Activated T-helper 1 cell treated with anti-CD3 and anti-CD28 coated beads, Interleukin-12 subunit alpha, Interleukin-12 subunit beta, Interleukin-2, Interleukin-4 antibody, amounts not matched to agents 30 ng/mL and 10 ng/mL and 1 ng/mL, durations not matched to agents 14 hours and 24 hours and 36 hours (primary cell): ENCODE measurements around the gene HOXC4. TPM values are rescaled to one million over a fixed set of nuclear protein-coding genes. Genes with fewer than 3 reads are reported as not detected.
"Not testable (repeated sequence)": the region's sequence is repeated elsewhere in the genome, so short reads cannot be mapped to it uniquely, and the experiment has no call there.

Source experiments
- DNase-seq: peaks from one replicate; pipeline ENCODE4 v3.0.0; 2021; ENCODE audit warnings: low spot score
- H3K27ac Mint-ChIP-seq: one replicate; pipeline ENCODE4 v1.8.0; 2021; ENCODE audit warnings: mild to moderate bottlenecking, mixed read lengths
- H3K27me3 Mint-ChIP-seq: one replicate; pipeline ENCODE4 v1.8.0; 2022; ENCODE audit warnings: mild to moderate bottlenecking, moderate library complexity, mixed read lengths; ENCODE audit not compliant: insufficient read depth
- H3K36me3 Mint-ChIP-seq: one replicate; pipeline ENCODE4 v1.8.0; 2021; ENCODE audit warnings: low read depth, mixed read lengths
- H3K4me1 Mint-ChIP-seq: one replicate; pipeline ENCODE4 v1.8.0; 2021; ENCODE audit warnings: low read depth, mixed read lengths
- H3K4me3 Mint-ChIP-seq: one replicate; pipeline ENCODE4 v1.8.0; 2021; ENCODE audit warnings: mild to moderate bottlenecking, moderate library complexity, mixed read lengths
- H3K9me3 Mint-ChIP-seq: one replicate; pipeline ENCODE4 v1.8.0; 2021; ENCODE audit warnings: mixed read lengths
- intact Hi-C: fragments of 100-400 bp; cut with micrococcal nuclease; formaldehyde crosslinking; loops from one replicate; pipeline ENCODE4 v1.15.1; 2024
- total RNA-seq: library from RNA; stranded (reverse); gene quantifications from 2 replicates; pipeline ENCODE4 v1.2.3, GENCODE V29; 2022

HOXC4 gene
- total RNA-seq, 1 donor from 2014 or later: not detected

DNA sequence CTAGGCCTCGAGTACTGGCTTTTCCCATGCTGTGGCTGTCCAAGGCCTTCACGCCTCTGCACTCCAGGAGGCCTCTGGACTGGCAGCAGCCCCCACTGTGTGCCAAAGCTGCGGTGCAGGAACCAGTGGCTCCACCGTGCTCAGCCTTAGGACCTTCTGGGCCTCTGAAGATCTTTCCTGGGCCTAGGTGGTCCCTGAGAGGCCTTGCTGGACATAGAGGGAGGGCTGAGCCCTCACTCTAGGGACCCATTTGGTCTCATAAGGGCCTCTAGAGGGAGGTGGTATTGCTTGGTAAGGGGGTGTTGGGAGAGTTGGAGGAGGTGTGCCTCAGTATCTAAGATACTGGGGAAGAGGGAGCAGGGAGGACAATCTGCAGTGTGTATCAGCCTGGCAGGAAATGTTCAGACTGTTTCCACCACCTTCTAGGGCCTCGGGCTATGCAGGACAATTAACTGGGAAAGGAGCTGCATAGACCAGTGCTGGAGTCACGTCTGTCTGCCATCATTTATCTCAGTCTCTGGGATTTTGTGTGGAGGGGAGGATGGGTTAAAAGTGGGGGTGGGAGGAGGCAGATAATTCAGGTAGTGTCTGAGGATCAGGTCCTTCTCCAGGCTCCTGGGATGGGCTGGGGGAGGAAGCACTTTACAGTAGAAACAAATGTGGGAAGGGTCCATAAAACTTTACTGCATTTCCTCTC is 17.9 kb upstream of the HOXC4 start:
- Mint-ChIP-seq H3K27ac (no peak overlapping the region), H3K4me3 (no peak overlapping the region), H3K4me1 (peaks cover 15% of the 10 kb centered on the region), H3K9me3 (no peaks in the 10 kb centered on the region), H3K27me3 (peaks cover 82% of the 10 kb centered on the region), H3K36me3 (no peaks in the 10 kb centered on the region)
- intact Hi-C loops: no loop called here
- DNase-seq: no peak

GRCh38 chr12:54036620-54037359 is 16.8 kb upstream of the HOXC4 start:
- no peak for DNase-seq
- no peaks in the 10 kb centered on the region for H3K36me3 Mint-ChIP-seq
- peaks cover 15% of the 10 kb centered on the region for H3K4me1 Mint-ChIP-seq
- H3K9me3 Mint-ChIP-seq: no peaks in the 10 kb centered on the region
- no peak overlapping the region for H3K4me3 Mint-ChIP-seq
- H3K27ac Mint-ChIP-seq: no peak overlapping the region
- intact Hi-C loops: no loop called here
- peaks cover 75% of the 10 kb centered on the region for H3K27me3 Mint-ChIP-seq

DNA sequence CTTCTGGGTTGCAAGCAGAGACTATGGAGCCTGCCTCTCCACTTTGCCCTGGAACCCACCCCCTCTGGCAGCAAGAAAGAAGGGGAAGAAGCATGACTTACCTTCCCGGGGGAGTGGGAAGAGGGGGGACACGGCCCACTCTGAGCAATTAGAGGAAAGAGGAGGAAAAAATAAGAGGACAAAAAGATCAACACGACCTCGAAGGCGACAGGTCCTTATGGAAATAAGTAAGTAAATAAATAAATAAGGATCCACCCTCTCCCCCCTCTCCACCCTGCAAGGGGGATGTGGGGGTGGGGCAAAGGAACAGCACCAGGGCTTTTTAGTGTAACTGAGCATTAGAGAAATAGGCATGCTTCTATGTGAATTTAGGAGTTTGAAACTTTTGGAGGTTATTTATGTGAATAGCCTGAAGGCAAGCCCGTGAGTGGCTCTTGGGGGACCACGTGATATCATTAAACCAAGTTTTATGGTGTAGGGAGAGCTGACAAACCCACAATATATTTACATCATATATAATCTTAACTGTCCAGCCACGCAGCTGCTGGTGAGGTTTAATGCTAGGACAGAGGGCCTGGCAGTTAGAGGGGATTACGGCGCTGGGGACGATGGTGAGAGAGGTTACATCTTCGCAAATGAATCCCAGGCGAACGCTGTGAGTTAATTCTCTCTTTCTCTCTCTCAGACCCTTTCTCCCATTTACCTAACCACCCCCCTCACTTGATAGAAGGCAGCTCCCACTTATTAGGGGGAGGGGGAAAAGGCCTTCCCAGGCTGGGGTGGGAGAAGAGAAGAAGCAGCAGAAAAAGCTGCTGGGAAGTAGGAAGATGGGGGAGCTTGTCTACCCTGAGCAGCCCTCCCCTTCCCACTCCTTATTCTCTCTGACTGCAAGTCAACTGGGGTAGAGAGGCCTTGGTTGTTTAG is 16.0 kb upstream of the HOXC4 start:
- Mint-ChIP-seq H3K4me3 (no peak overlapping the region), H3K9me3 (no peaks in the 10 kb centered on the region), H3K4me1 (peaks cover 8% of the 10 kb centered on the region), H3K36me3 (no peaks in the 10 kb centered on the region), H3K27me3 (peaks cover 75% of the 10 kb centered on the region), H3K27ac (no peak overlapping the region)
- intact Hi-C loops: no loop called here
- DNase-seq: no peak

DNA sequence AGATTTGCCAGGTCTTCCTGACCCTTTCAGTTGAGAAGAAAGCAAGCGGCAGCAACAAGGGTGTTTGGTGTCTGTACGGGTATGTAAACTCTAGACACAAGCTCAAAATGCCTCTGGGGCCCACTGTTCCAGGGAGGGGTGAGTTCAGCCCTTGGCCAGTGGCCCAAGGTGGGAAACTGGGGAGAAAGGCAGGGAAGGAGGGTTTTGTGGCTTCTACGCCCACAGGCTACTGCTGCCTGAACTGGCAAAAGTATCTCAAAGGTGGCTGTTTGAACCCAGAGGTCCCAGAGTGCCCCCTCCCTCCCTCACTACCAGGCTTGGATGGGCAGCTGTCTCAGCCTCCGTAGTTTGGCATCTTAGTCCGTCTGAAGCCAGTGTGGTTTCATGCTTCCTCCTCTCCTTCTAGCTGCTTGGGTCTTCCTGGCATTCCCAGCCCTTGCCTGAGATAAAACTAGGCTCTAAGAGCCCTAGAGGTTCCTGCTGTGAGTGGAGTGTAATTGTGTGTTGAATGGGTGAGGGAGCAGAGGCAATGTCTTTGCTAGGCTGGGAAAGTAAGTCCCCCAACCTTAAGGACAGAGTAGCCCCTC is 15.3 kb upstream of the HOXC4 start:
- H3K9me3 Mint-ChIP-seq: no peaks in the 10 kb centered on the region
- intact Hi-C loops: no loop called here
- H3K36me3 Mint-ChIP-seq: no peaks in the 10 kb centered on the region

GRCh38 chr12:54038871-54039414 is 14.7 kb upstream of the HOXC4 start:
- Mint-ChIP-seq H3K4me1 (peaks cover 5% of the 10 kb centered on the region), H3K27me3 (peaks cover 72% of the 10 kb centered on the region), H3K9me3 (no peaks in the 10 kb centered on the region), H3K4me3 (no peak overlapping the region), H3K27ac (no peak overlapping the region), H3K36me3 (no peaks in the 10 kb centered on the region)
- DNase-seq: no peak
- intact Hi-C loops: no loop called here

More for the DNA sequence above, 15.3 kb upstream of the HOXC4 start:
- no peak overlapping the region for H3K4me3 Mint-ChIP-seq
- peaks cover 70% of the 10 kb centered on the region for H3K27me3 Mint-ChIP-seq
- H3K27ac Mint-ChIP-seq: no peak overlapping the region
- peaks cover 3% of the 10 kb centered on the region for H3K4me1 Mint-ChIP-seq
- DNase-seq: no peak

DNA sequence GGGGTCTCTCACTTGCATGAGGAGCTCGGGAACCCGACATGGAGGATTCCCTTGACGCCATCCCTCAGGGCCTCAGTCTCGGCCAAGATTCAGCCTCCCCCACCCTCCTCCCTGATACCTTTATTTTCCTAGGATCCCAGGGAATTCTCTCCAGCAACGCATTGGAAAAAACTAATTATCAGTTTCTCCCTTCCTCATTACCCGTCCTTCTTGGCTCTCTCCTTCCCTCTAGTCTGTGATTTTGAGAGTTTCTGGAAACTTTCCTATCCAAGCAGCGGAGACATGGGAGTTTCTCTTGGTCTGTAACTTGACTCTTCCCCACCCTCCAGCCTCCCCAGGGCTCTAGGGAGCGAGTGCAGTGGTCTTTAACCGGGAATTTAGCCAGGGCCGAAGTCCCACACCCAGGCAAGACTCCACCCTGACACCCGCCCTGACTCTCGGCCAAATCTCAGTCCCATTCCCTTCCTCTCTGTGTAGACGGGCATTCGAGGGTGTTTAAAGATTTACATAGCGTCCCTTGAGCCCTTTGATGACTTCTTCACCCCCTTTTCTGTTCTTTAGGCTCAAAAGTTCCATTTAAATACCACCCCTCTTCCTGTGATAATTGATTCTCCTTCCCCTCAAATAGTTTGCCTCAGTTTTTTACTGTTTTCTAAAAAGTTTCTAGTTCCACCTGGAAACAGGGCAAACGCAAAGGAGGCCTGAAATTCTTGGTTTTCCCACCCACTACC is 14.1 kb upstream of the HOXC4 start:
- H3K9me3 Mint-ChIP-seq: no peaks in the 10 kb centered on the region
- no peaks in the 10 kb centered on the region for H3K36me3 Mint-ChIP-seq
- DNase-seq: no peak
- no peak overlapping the region for H3K27ac Mint-ChIP-seq
- peaks cover 7% of the 10 kb centered on the region for H3K4me1 Mint-ChIP-seq
- intact Hi-C loops: no loop called here
- H3K27me3 Mint-ChIP-seq: peaks cover 71% of the 10 kb centered on the region
- H3K4me3 Mint-ChIP-seq: no peak overlapping the region

DNA sequence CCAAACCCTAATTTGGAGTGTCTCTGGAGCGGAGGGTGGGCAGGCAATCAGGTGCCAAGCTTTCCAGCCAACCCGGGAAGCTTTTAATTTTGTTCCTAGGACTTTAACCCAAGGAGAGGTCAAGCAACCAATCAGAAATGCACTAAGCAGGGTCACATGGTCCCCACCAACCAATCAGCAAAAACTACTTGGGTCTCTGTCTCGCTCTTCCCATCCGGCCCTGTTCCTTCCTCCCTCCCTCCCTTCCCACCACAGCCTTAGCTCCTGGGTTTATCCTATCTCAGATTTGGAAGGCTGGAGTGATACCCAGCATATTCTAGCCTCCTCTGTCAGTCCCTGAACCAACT is 13.5 kb upstream of the HOXC4 start:
- DNase-seq: no peak
- Mint-ChIP-seq H3K9me3 (no peaks in the 10 kb centered on the region), H3K4me3 (no peak overlapping the region), H3K27ac (no peak overlapping the region), H3K4me1 (peaks cover 7% of the 10 kb centered on the region), H3K36me3 (no peaks in the 10 kb centered on the region), H3K27me3 (peaks cover 72% of the 10 kb centered on the region)
- intact Hi-C loops: no loop called here

- intact Hi-C loops: no loop called here
These were observed 13.0 kb upstream of the HOXC4 start for GRCh38 chr12:54040648-54041047.

DNA sequence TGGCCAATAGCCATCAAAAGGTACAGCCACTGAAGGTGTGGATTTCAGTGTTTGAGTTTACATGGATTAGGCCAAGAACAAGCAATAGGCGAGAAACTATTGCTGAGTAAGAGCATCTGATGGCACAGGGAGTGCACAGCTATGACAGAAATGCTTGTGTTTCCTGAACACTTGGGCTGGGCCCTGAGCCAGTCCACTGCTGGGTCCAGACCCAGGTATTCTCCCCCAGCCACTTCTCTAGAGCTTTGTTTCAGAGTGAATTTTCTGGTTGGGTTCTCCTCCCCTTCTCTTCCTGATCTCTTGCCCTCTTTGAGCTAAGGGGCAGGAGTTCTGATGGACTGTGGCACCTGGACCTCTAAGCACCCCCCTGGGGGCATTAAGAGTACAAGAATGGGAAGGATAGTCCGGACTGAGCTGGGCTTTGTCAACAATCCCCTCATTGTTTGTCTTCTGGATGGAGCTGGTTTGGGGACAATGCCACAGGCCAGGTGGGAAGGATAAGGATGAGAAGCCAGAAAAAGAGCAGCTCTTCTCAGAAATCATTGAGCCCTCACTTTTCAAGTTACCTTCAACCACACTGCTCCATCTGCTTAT is 12.4 kb upstream of the HOXC4 start:
- no peak for DNase-seq
- H3K4me1 Mint-ChIP-seq: peaks cover 7% of the 10 kb centered on the region
- no peaks in the 10 kb centered on the region for H3K36me3 Mint-ChIP-seq
- no peaks in the 10 kb centered on the region for H3K9me3 Mint-ChIP-seq
- intact Hi-C loops: no loop called here
- no peak overlapping the region for H3K27ac Mint-ChIP-seq
- peaks cover 74% of the 10 kb centered on the region for H3K27me3 Mint-ChIP-seq
- no peak overlapping the region for H3K4me3 Mint-ChIP-seq

More at GRCh38 chr12:54040648-54041047, 13.0 kb upstream of the HOXC4 start:
- Mint-ChIP-seq H3K4me1 (peaks cover 7% of the 10 kb centered on the region), H3K9me3 (no peaks in the 10 kb centered on the region), H3K4me3 (no peak overlapping the region), H3K27ac (no peak overlapping the region), H3K36me3 (no peaks in the 10 kb centered on the region), H3K27me3 (peaks cover 75% of the 10 kb centered on the region)
- no peak for DNase-seq

GRCh38 chr12:54042033-54042432 is 11.6 kb upstream of the HOXC4 start:
- H3K9me3 Mint-ChIP-seq, intact Hi-C loops, H3K4me3 Mint-ChIP-seq, H3K4me1 Mint-ChIP-seq, H3K27ac Mint-ChIP-seq, H3K36me3 Mint-ChIP-seq, DNase-seq: not testable (repeated sequence)
- peaks cover 74% of the 10 kb centered on the region for H3K27me3 Mint-ChIP-seq

DNA sequence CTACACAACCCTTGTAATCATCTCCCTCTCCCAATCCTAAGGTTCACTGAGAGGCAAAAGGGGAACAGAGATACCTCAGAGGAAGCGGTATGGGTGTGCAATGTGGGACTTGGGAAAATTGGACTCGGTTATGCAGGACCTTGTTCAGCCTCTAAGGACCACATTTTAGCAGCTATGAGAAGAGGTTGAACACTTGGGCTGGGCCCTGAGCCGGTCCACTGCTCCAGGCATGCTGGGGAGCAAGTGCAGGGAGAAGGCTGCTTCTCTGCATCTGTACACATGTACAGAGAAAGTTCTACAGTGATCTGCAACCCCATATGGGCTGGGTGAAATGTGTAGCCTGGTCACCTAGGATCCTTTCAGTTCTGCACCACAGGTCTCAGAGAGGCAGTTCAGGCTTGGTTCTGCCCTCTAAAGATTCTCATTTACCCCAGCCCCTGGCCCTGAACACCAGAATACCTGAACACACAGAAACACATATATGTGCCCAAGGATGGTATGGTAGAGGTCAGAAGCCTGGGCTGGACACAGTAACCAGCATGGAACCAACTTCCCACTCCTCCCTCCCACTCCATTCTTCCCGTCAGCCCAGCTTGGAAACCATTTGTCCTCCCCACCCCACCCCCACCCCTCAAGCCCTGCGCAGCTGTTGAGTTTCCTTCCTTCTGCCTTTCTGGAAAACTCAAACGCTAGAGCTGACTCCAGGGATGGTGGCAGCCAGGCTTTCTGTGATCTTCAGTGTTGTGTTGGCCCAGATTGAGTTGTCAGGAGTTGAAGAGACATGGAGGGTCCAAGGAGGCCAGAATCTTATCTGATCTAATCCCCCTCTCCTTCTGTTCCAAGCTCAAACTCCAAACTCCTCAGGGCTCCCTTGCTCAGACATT is 10.4 kb upstream of the HOXC4 start:
- Mint-ChIP-seq H3K4me3 (no peak overlapping the region), H3K9me3 (no peaks in the 10 kb centered on the region), H3K27ac (no peak overlapping the region), H3K36me3 (no peaks in the 10 kb centered on the region), H3K4me1 (peaks cover 7% of the 10 kb centered on the region), H3K27me3 (peaks cover 73% of the 10 kb centered on the region)
- intact Hi-C loops: no loop called here
- no peak for DNase-seq
